ENCODE data around the gene TRMT5.

GRCh38 chr14:60956202-60956601 lies 24.7 kb downstream of the TRMT5 start:
- no peak for TF ChIP-seq POLR2A (IDR thresholded peaks at IDR 0.05)
- TF ChIP-seq CTCF (IDR thresholded peaks at IDR 0.05), result no peak
